ENCODE results near the gene FRMD8.

GRCh38 chr11:65399845-65400244 is 13.4 kb downstream of the FRMD8 start:
- TF ChIP-seq POLR2A (IDR thresholded peaks at IDR 0.05): no peak
- TF ChIP-seq CTCF (IDR thresholded peaks at IDR 0.05): no peak
